GM12892 (cell line): ENCODE results near the gene QRFP.

Experiments used
- POLR2A ChIP-seq: IDR thresholded peaks from 2 replicates; pipeline ENCODE4 v1.6.1; 2011; ENCODE audit warnings: low read depth, low read length, control low read depth
- POLR2AphosphoS5 ChIP-seq: IDR thresholded peaks from 2 replicates; pipeline ENCODE4 v1.6.1; 2011; ENCODE audit warnings: low read depth, low read length, control low read depth
- TAF1 ChIP-seq: IDR thresholded peaks from 2 replicates; pipeline ENCODE4 v1.6.1; 2011; ENCODE audit warnings: low read depth, mild to moderate bottlenecking, control low read depth, low read length, borderline replicate concordance

DNA sequence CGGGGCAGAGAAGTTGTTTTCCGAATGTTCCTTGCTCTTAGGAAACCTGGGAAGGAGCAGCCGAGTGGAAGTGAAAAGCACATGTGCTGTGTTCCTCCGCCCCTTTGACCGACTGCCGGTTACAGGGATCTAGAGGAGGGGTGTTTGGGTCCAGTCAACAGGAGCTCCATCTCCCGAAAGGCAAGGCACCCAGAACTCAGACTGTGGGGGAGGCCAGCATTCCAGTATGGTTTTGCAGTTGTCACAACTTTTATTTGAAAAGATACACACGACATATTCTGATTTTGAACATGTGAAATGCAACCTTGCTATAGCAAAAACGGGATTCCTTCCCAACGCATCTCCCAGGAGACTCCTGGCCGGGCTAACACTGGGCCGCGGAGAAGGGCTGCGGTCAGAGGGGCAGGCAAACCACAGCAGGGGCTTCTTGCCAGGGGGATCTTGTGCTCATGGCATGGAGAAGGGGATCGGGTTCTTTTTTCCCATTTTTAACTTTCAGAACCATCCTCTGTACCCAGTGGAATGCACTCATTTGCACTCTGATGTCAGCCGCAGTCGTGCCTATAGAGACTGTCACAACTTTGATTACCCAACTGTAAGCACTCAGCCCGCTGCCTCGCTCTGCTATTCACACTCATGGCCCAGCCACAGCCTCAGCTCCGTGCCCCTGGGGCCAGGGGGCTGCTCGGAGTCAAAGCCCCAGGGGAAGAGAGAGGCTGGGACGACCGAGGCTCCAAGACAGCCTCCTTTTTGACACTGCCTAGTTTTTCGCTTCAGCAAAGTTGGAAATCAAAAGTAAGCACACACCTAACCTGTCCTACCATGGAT, 3.9 kb downstream of the QRFP start:
- no peak for TF ChIP-seq POLR2A
- TF ChIP-seq POLR2AphosphoS5 = no peak
- no peak for TF ChIP-seq TAF1
